Stimulated activated CD8-positive, alpha-beta memory T cell treated with anti-CD3 and anti-CD28 coated beads, Interleukin-7, amount 100 ng/mL, for 24 hours (primary cell): ENCODE results near the gene TP63.
"Not testable (repeated sequence)": the region's sequence is repeated elsewhere in the genome, so short reads cannot be mapped to it uniquely, and the experiment has no call there.

Source experiments
- DNase-seq: peaks from one replicate; pipeline ENCODE4 v3.0.0-alpha.2; 2020; ENCODE audit warnings: low read depth

Gene TP63

GRCh38 chr3:189625572-189625971, 5.6 kb upstream of the TP63 start:
- no peak for DNase-seq

GRCh38 chr3:189626286-189626685, 4.9 kb upstream of the TP63 start:
- no peak for DNase-seq

DNA sequence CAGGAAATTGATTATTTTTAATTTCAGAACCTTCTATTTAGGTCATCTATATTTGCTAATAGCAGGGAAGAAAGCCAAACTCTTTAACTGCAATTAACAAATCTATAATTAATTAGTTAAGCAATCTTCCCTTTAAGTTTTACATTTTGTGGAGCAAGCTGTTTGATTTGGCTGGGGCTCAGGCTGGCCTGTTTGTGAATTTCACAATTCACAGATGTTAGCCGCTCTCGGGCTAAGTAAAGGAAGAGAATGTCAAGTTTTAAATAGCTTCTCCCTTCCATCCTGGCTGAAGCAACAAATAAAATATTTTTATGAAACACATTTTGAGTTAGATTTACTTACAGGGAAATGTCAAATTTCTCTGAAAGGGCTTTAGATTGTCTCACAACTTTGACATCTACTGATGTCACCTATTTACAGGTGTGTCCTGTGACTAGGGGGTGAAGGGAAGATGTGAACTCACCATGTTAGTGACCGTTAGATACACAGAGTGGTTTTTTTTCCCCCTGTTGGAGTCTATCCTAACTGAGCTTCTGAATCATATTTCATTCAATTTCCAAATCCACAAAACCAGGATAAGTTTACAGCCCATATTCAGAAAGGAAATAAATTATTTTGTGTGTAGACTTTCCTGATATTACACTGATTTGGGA, 1.3 kb upstream of the TP63 start:
- no peak for DNase-seq

- DNase-seq, result no peak
Measured at GRCh38 chr3:189630767-189631372, 319 bp upstream of the TP63 start.

- no peak for DNase-seq
Measured at GRCh38 chr3:189631409-189631808, 220 bp downstream of the TP63 start.

GRCh38 chr3:189632242-189632641, 1.1 kb downstream of the TP63 start:
- DNase-seq, result no peak

- DNase-seq, result no peak
Measured at GRCh38 chr3:189635339-189635738, 4.2 kb downstream of the TP63 start.

DNA sequence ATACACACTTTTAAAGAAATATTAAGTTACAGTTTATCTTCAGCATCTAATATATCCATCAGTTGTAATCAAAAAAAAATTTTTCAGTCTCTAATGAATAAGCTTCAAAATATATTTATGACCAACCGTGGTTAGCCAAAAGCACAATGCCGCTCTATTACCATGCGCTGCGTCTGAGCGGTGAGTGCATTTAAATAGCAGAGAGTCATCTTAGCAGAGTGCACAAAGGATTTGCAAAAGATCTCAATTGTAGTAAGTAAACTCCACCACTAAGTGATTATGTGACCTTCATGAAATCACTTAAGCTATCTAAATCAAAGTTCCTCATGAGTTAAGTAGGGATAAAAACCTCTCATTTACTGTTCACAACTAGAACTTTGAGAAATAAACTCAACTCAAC, 4.9 kb downstream of the TP63 start:
- DNase-seq, result no peak

GRCh38 chr3:189637750-189638149, 6.6 kb downstream of the TP63 start:
- no peak for DNase-seq

- no peak for DNase-seq
Measured at GRCh38 chr3:189638276-189639031, 7.3 kb downstream of the TP63 start.

- no peak for DNase-seq
Measured at GRCh38 chr3:189641776-189642175, 10.6 kb downstream of the TP63 start.

- DNase-seq, result no peak
Measured at GRCh38 chr3:189646853-189647542, 15.8 kb downstream of the TP63 start.

GRCh38 chr3:189652042-189652441, 20.9 kb downstream of the TP63 start:
- no peak for DNase-seq

- DNase-seq, result no peak
Measured at GRCh38 chr3:189655617-189656016, 24.4 kb downstream of the TP63 start.

DNA sequence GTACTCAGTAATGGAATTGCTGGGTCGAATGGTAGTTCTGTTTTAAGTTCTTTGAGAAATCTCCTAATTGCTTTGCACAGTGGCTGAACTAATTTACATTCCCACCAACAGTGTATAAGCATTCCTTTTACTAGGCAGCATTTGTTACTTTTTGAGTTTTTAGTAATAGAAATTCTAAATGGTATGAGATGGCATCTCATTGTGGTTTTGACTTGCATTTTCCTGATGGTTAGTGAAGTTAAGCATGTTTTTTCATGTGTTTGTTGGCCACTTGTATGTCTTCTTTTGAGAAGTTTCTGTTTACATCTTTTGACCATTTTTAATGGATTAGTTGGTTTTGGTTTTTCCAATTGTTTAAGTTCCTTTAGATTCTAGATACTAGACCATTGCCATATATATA, 28.4 kb downstream of the TP63 start:
- no peak for DNase-seq

- DNase-seq, result no peak
Measured at GRCh38 chr3:189664311-189664710, 33.1 kb downstream of the TP63 start.

DNA sequence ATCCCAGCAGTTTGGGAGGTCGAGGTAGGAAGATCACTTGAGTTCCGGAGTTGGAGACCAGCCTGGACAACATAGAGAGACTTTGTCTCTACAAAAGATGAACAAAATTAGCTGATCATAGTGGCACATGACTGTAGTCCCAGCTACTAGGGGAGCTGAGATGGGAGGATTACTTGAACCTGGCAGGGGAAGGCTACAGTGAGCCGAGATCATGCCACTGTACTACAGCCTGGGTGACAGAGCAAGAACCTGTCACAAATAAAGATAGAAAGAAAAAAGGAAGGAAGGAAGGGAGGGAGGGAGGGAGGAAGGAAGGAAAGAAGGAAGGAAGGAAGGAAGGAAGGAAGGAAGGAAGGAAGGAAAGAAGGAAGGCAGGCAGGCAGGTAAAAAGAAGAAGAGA, 41.2 kb downstream of the TP63 start:
- DNase-seq, result not testable (repeated sequence)

- DNase-seq, result no peak
Measured at GRCh38 chr3:189673535-189673934, 42.3 kb downstream of the TP63 start.

DNA sequence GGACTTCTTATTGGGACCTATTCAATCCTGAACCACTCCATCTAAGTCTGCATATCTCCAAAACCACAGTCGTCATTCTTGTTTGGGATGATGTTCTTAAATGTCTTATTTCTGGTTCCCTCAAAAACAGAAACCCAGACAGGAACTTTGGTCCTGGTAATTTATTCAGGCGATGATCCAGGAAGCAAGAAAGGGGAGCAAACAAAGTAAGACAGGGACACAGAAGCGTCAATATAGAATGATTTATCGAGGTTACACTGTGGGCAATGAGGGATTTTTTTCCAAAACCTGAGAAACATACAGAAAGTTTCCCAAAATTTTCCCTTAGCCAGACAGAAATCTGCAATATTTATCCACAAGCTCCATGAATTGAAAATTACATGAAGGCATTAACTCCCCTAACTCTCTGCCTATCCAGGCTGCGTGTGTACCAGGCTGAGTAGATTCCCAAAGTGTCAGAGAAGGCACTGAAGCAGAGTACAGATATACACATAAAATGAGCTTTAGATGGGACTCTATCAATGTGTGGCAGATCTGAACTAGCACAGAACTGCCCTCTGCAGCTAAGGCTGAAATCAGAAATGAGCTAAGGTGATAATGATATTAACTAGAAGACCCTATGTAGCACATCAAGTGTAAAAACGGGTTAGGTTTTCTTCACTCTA, 43.2 kb downstream of the TP63 start:
- DNase-seq, result no peak

GRCh38 chr3:189677667-189678066, 46.5 kb downstream of the TP63 start:
- no peak for DNase-seq

GRCh38 chr3:189680723-189681122, 49.5 kb downstream of the TP63 start:
- no peak for DNase-seq

DNA sequence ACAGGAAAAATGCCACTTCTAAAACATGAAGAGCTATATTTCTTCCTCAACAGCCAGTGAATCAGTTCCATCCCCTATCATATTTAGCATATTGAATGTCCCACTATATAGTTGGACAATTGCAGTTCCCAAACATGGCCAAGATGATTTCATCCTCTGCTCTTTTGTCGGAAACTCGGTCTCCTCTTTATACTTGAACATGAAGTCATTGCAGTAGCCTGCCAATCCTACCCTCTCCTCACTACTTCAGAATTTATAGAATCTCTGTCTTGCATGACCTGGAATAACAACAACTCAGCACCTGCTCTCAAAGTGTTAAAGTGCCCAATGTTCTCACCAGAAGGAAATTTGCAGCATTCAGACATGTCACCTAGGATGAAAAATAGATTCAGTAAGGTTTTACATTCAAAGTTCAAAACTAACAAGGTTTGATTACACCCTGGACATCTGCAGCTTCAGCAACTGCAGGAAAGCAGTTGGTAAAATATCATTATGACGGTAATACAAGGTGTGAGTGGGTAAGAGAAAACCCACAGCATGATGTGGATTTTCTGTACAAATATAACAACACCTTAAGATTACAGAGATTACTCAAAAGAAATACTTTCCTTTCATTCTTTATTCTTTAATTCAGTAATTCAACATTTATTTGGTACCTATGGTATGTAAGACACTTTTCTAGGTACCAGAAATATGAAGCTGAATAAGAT, 52.5 kb downstream of the TP63 start:
- DNase-seq, result no peak
